ENCODE results near the gene PALD1.

PALD1 gene

DNA sequence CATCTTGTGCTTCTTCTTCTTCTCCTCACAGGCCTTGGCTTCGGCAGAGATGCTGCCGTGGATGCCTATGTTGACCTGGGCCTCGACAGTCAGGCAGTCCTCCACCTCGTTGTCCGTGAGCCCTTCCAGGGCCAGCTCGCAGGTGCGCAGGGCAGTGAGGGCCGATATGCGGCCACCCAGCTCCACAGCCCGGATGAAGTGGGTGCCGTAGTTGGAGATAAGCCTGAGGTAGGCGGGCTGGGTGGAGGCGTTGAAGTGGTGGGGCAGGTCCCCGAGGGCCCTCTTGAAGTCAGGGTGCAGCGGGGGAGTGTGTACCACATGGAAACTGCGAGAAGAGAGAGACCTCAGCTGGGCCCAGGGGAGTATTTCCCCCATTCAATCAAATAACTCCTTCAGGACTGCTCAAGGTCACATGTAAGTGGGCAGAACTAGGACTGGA is 120.3 kb downstream of the PALD1 start:
- Histone ChIP-seq H3K4me2 (ENCODE audit: low read length) (no peak overlapping the region), H2BK120ac (ENCODE audit: insufficient read depth, low read length, poor library complexity) (no peak overlapping the region), H3K18ac (ENCODE audit: low read length) (no peak overlapping the region), H3K79me1 (ENCODE audit: low read length) (no peaks in the 10 kb centered on the region), H3K9me3 (ENCODE audit: insufficient read depth, low read depth, low read length) (peaks cover 2% of the 10 kb centered on the region), H4K12ac (ENCODE audit: low read depth, low read length) (no peak overlapping the region), H2BK12ac (ENCODE audit: low read length) (no peak overlapping the region), H3K4ac (ENCODE audit: low read depth, low read length) (no peak overlapping the region), H3K79me2 (ENCODE audit: control insufficient read depth, insufficient read depth, low read length, poor library complexity) (no peaks in the 10 kb centered on the region), H4K91ac (ENCODE audit: low read depth, low read length) (no peak overlapping the region), H2AFZ (ENCODE audit: insufficient read depth, low read length, poor library complexity) (no peak overlapping the region), H2AK5ac (ENCODE audit: low read length) (no peak overlapping the region), H3K14ac (ENCODE audit: low read length) (no peak overlapping the region), H3K27ac (ENCODE audit: low read depth, low read length) (no peak overlapping the region), H3K9ac (ENCODE audit: low read length) (no peak overlapping the region), H2BK5ac (ENCODE audit: low read depth, low read length, poor library complexity) (no peak overlapping the region), H3K27me3 (ENCODE audit: insufficient read depth, low read length) (no peaks in the 10 kb centered on the region), H3K4me1 (ENCODE audit: control insufficient read depth in 1 of 2, insufficient read depth in 2 of 2, low read length in 2 of 2) (no peaks in the 10 kb centered on the region), H3K36me3 (ENCODE audit: control insufficient read depth in 1 of 2, insufficient read depth in 2 of 2, low read length in 2 of 2) (no peaks in the 10 kb centered on the region), H4K8ac (ENCODE audit: low read depth, low read length) (no peak overlapping the region), H3K23ac (ENCODE audit: low read length) (no peak overlapping the region), H3K4me3 (ENCODE audit: low read depth, low read length) (no peak overlapping the region)
- no peak for DNase-seq
- no CpG with 5 or more reads among the region's 16 CpGs for WGBS (ENCODE audit: extremely low coverage, insufficient coverage, insufficient read length)

- Histone ChIP-seq H3K79me2 (ENCODE audit: control insufficient read depth, insufficient read depth, low read length, poor library complexity) (no peaks in the 10 kb centered on the region), H3K18ac (ENCODE audit: low read length) (no peak overlapping the region), H3K4me3 (ENCODE audit: low read depth, low read length) (no peak overlapping the region), H3K27ac (ENCODE audit: low read depth, low read length) (no peak overlapping the region), H2BK5ac (ENCODE audit: low read depth, low read length, poor library complexity) (no peak overlapping the region), H3K14ac (ENCODE audit: low read length) (no peak overlapping the region), H4K91ac (ENCODE audit: low read depth, low read length) (no peak overlapping the region), H3K79me1 (ENCODE audit: low read length) (no peaks in the 10 kb centered on the region), H2BK12ac (ENCODE audit: low read length) (no peak overlapping the region), H3K4ac (ENCODE audit: low read depth, low read length) (no peak overlapping the region), H3K9me3 (ENCODE audit: insufficient read depth, low read depth, low read length) (peaks cover 2% of the 10 kb centered on the region), H4K12ac (ENCODE audit: low read depth, low read length) (no peak overlapping the region), H3K36me3 (ENCODE audit: control insufficient read depth in 1 of 2, insufficient read depth in 2 of 2, low read length in 2 of 2) (no peaks in the 10 kb centered on the region), H3K27me3 (ENCODE audit: insufficient read depth, low read length) (no peaks in the 10 kb centered on the region), H2BK120ac (ENCODE audit: insufficient read depth, low read length, poor library complexity) (no peak overlapping the region), H3K9ac (ENCODE audit: low read length) (no peak overlapping the region), H3K23ac (ENCODE audit: low read length) (no peak overlapping the region), H3K4me1 (ENCODE audit: control insufficient read depth in 1 of 2, insufficient read depth in 2 of 2, low read length in 2 of 2) (no peaks in the 10 kb centered on the region), H2AK5ac (ENCODE audit: low read length) (no peak overlapping the region), H3K4me2 (ENCODE audit: low read length) (no peak overlapping the region), H4K8ac (ENCODE audit: low read depth, low read length) (no peak overlapping the region), H2AFZ (ENCODE audit: insufficient read depth, low read length, poor library complexity) (no peak overlapping the region)
- WGBS (ENCODE audit: extremely low coverage, insufficient coverage, insufficient read length) = no CpG with 5 or more reads among the region's 8 CpGs
- DNase-seq = no peak
Measured at GRCh38 chr10:70599319-70599718, 120.8 kb downstream of the PALD1 start.

- Histone ChIP-seq H3K23ac (ENCODE audit: low read length) (no peak overlapping the region), H3K9me3 (ENCODE audit: insufficient read depth, low read depth, low read length) (peaks cover 2% of the 10 kb centered on the region)
- DNase-seq = no peak
Measured at GRCh38 chr10:70599791-70600190, 121.2 kb downstream of the PALD1 start.

DNA sequence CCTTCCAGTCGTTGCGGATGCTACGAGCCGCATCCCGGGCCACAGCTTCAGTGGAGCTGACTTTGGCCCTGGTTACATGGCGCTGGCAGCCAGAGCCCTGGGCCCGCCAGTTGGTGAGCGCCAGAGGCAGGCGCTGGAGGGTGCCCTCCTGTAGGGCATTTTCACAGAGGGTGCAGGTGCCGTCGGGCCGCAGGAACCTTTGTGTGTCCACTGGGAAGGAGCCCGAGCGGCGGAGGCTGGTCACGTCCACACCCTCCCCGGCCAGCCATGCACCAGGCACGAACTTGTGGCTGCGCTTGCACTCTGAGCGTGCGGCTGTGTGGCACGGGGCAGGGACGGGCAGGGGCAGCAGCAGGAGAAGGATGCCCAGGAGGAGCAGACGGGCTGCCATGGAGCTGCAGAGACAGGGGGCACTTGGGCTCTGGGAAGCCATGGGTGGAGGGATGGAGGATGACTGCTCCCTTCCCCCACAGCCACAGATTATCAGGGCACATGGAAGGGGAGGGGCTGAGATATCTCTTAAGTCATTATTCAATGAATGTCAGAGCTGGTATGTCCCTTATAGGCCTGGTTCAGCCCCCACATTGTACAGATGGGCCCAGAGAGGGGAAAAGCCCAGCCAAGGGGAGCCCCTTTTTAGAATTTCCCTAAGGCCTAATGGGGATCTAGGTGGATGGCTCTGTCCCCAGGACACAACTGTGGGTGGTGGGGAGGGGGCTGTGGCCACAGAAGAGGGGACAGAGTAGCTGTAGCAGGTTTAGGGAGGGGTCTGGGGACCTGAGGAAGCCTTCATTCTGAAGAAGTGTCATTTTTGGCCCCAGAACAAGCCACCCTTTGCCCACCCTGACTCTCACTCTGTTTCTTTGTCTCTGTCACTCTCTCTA is 122.2 kb downstream of the PALD1 start:
- no peak overlapping the region for H3K9ac ChIP-seq (ENCODE audit: low read length)
- no peak for DNase-seq
- no peak overlapping the region for H3K4me3 ChIP-seq (ENCODE audit: low read depth, low read length)
- H2BK120ac ChIP-seq (ENCODE audit: insufficient read depth, low read length, poor library complexity) = no peak overlapping the region
- no peak overlapping the region for H3K14ac ChIP-seq (ENCODE audit: low read length)
- no peak overlapping the region for H2BK5ac ChIP-seq (ENCODE audit: low read depth, low read length, poor library complexity)
- no peak overlapping the region for H2AK5ac ChIP-seq (ENCODE audit: low read length)
- no peaks in the 10 kb centered on the region for H3K36me3 ChIP-seq (ENCODE audit: control insufficient read depth in 1 of 2, insufficient read depth in 2 of 2, low read length in 2 of 2)
- no peak overlapping the region for H2AFZ ChIP-seq (ENCODE audit: insufficient read depth, low read length, poor library complexity)
- H3K23ac ChIP-seq (ENCODE audit: low read length) = no peak overlapping the region
- no peak overlapping the region for H4K8ac ChIP-seq (ENCODE audit: low read depth, low read length)
- H3K18ac ChIP-seq (ENCODE audit: low read length) = no peak overlapping the region
- no peak overlapping the region for H3K4ac ChIP-seq (ENCODE audit: low read depth, low read length)
- no CpG with 5 or more reads among the region's 24 CpGs for WGBS (ENCODE audit: extremely low coverage, insufficient coverage, insufficient read length)
- H3K9me3 ChIP-seq (ENCODE audit: insufficient read depth, low read depth, low read length) = peaks cover 2% of the 10 kb centered on the region
- H4K12ac ChIP-seq (ENCODE audit: low read depth, low read length) = no peak overlapping the region
- H3K27ac ChIP-seq (ENCODE audit: low read depth, low read length) = no peak overlapping the region
- H3K27me3 ChIP-seq (ENCODE audit: insufficient read depth, low read length) = no peaks in the 10 kb centered on the region
- no peaks in the 10 kb centered on the region for H3K4me1 ChIP-seq (ENCODE audit: control insufficient read depth in 1 of 2, insufficient read depth in 2 of 2, low read length in 2 of 2)
- no peaks in the 10 kb centered on the region for H3K79me1 ChIP-seq (ENCODE audit: low read length)
- H3K79me2 ChIP-seq (ENCODE audit: control insufficient read depth, insufficient read depth, low read length, poor library complexity) = no peaks in the 10 kb centered on the region
- H3K4me2 ChIP-seq (ENCODE audit: low read length) = no peak overlapping the region
- H4K91ac ChIP-seq (ENCODE audit: low read depth, low read length) = no peak overlapping the region
- no peak overlapping the region for H2BK12ac ChIP-seq (ENCODE audit: low read length)

More at GRCh38 chr10:70599791-70600190, 121.2 kb downstream of the PALD1 start:
- Histone ChIP-seq H2BK120ac (ENCODE audit: insufficient read depth, low read length, poor library complexity) (no peak overlapping the region), H3K4me3 (ENCODE audit: low read depth, low read length) (no peak overlapping the region), H3K9ac (ENCODE audit: low read length) (no peak overlapping the region), H3K27me3 (ENCODE audit: insufficient read depth, low read length) (no peaks in the 10 kb centered on the region), H3K4me1 (ENCODE audit: control insufficient read depth in 1 of 2, insufficient read depth in 2 of 2, low read length in 2 of 2) (no peaks in the 10 kb centered on the region), H3K4me2 (ENCODE audit: low read length) (no peak overlapping the region), H4K91ac (ENCODE audit: low read depth, low read length) (no peak overlapping the region), H3K36me3 (ENCODE audit: control insufficient read depth in 1 of 2, insufficient read depth in 2 of 2, low read length in 2 of 2) (no peaks in the 10 kb centered on the region), H2AFZ (ENCODE audit: insufficient read depth, low read length, poor library complexity) (no peak overlapping the region), H4K12ac (ENCODE audit: low read depth, low read length) (no peak overlapping the region), H3K18ac (ENCODE audit: low read length) (no peak overlapping the region), H3K27ac (ENCODE audit: low read depth, low read length) (no peak overlapping the region), H2BK12ac (ENCODE audit: low read length) (no peak overlapping the region), H3K79me2 (ENCODE audit: control insufficient read depth, insufficient read depth, low read length, poor library complexity) (no peaks in the 10 kb centered on the region), H3K4ac (ENCODE audit: low read depth, low read length) (no peak overlapping the region), H4K8ac (ENCODE audit: low read depth, low read length) (no peak overlapping the region), H3K79me1 (ENCODE audit: low read length) (no peaks in the 10 kb centered on the region), H2AK5ac (ENCODE audit: low read length) (no peak overlapping the region), H3K14ac (ENCODE audit: low read length) (no peak overlapping the region), H2BK5ac (ENCODE audit: low read depth, low read length, poor library complexity) (no peak overlapping the region)
- no CpG with 5 or more reads among the region's 4 CpGs for WGBS (ENCODE audit: extremely low coverage, insufficient coverage, insufficient read length)

Data from trophoblast cell (in vitro differentiated cells and primary cell).